DND-41 (cell line): ENCODE measurements around the gene COQ5.

Experiments
- CTCF ChIP-seq: IDR thresholded peaks from 2 replicates; pipeline ENCODE4 v1.5.1; 2012; ENCODE audit warnings: borderline replicate concordance, low read length, moderate library complexity, mild to moderate bottlenecking; ENCODE audit not compliant: poor library complexity, severe bottlenecking; ENCODE audit errors: extremely low read depth
- EZH2 ChIP-seq: IDR thresholded peaks from 3 replicates; pipeline ENCODE4 v1.6.1; 2012; ENCODE audit warnings: borderline replicate concordance, low read depth, mild to moderate bottlenecking, moderate library complexity, low read length, inconsistent platforms; ENCODE audit not compliant: severe bottlenecking

GRCh38 chr12:120468821-120469449, 60.0 kb downstream of the COQ5 start:
- TF ChIP-seq CTCF (peak; percentile 48), EZH2 (no peak)
